ENCODE data around the gene UIMC1. TPM values are rescaled to one million over a fixed set of nuclear protein-coding genes. Genes with fewer than 3 reads are reported as not detected.

Gene UIMC1
- polyA plus RNA-seq, 1 of the 3 experiments (the other 2 are of a cell fraction) = 19.9 TPM

DNA sequence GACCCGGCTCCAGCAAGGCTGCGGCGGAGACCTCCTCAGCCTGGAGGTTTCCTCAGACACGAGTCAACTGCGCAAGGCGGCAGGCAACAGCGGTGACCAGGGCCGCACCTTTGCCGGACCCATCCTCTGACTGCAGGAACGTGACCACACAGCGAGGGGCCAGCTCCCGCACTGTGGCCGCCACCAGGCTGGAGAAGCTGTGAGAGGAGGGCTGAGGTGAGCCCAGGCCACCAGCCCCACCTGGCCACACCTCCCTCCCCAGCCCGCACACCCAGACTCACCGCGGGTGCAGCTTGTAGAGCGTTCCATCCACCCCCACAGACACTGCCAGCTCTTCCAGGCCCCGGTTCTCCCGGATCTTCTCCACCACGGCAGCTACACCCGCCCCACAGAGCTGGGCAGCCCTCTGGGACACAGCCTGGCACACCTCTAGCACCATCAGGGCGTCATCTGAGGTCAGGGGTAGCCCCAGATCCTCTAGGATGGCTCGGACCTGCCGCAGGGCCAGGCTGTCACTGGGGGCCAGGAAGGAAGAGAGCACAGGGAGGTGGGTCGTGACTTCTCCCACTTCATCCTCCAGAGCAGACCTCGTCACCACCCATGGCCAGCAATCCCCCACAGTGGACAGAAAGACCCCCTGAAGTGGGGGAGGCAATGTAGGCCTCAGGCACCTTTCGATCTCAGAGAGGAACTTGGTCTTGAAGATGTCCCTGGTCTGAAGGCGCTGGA lies 125.4 kb downstream of the UIMC1 start:
- Histone ChIP-seq H3K9me3 (no peaks in the 10 kb centered on the region), H3K4me2 (no peak overlapping the region), H3K4me1 (ENCODE audit: control insufficient read depth in 1 of 2, insufficient read depth in 2 of 2, low read depth in 1 of 2, low read length in 1 of 2) (peaks cover 0 to 42% of the 10 kb centered on the region in 2 experiments; a peak in 2 of 4 replicates), H3K27me3 (ENCODE audit: insufficient read depth) (no peaks in the 10 kb centered on the region), H3K4me3 (ENCODE audit: low read depth in 2 of 2, low read length in 1 of 2) (no peak overlapping the region), H4K20me1 (ENCODE audit: insufficient read depth) (no peaks in the 10 kb centered on the region), H3K36me3 (replicated peaks in 1 of 2; ENCODE audit: control insufficient read depth in 1 of 2, insufficient read depth in 2 of 2, low read length in 1 of 2) (no peaks in the 10 kb centered on the region), H3K79me2 (ENCODE audit: insufficient read depth) (no peaks in the 10 kb centered on the region), H2AFZ (ENCODE audit: low read depth) (no peak overlapping the region), H3K27ac (ENCODE audit: low read depth in 2 of 2, low read length in 1 of 2) (no peak overlapping the region), H3F3A (replicated peaks; ENCODE audit: insufficient read depth) (no peaks in the 10 kb centered on the region), H3K9ac (no peak overlapping the region), H3K9me2 (no peaks in the 10 kb centered on the region)
- ChIA-PET CTCF (interaction anchor here (0.9 to 3.7 kb wide), 3 partner anchors 11 to 220 kb away, joined by 3 to 13 read pairs (median 3); no protein-coding TSS in a partner anchor), POLR2A (interaction anchor here (0.5 kb wide), 1 partner anchor 42 kb away, joined by 3 read pairs; no protein-coding TSS in a partner anchor)
- no peak for DNase-seq
- TF ChIP-seq FOXJ3 (CRISPR knock-in tag; IDR thresholded peaks at IDR 0.05) (no peak), RXRA (IDR thresholded peaks at IDR 0.05; ENCODE audit: borderline replicate concordance, low read depth) (no peak), MXI1 (IDR thresholded peaks at IDR 0.05; ENCODE audit: low read depth, low read length) (no peak), TCF12 (IDR thresholded peaks at IDR 0.05) (no peak), YY1 (IDR thresholded peaks at IDR 0.05; ENCODE audit: low read depth) (no peak), POLR2AphosphoS5 (IDR thresholded peaks at IDR 0.05; ENCODE audit: low read depth, low read length) (no peak), FOSL2 (IDR thresholded peaks at IDR 0.05; ENCODE audit: borderline replicate concordance, low read depth) (no peak), CHD2 (IDR thresholded peaks at IDR 0.05; ENCODE audit: low read length, partially characterized antibody) (no peak), GABPA (IDR thresholded peaks at IDR 0.05; ENCODE audit: low read depth) (no peak)
- TF ChIP-seq, protein P1, sequence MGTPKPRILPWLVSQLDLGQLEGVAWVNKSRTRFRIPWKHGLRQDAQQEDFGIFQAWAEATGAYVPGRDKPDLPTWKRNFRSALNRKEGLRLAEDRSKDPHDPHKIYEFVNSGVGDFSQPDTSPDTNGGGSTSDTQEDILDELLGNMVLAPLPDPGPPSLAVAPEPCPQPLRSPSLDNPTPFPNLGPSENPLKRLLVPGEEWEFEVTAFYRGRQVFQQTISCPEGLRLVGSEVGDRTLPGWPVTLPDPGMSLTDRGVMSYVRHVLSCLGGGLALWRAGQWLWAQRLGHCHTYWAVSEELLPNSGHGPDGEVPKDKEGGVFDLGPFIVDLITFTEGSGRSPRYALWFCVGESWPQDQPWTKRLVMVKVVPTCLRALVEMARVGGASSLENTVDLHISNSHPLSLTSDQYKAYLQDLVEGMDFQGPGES (IDR thresholded peaks at IDR 0.05; ENCODE audit: low read depth, low read length) = no peak
- TF ChIP-seq, protein P2, sequence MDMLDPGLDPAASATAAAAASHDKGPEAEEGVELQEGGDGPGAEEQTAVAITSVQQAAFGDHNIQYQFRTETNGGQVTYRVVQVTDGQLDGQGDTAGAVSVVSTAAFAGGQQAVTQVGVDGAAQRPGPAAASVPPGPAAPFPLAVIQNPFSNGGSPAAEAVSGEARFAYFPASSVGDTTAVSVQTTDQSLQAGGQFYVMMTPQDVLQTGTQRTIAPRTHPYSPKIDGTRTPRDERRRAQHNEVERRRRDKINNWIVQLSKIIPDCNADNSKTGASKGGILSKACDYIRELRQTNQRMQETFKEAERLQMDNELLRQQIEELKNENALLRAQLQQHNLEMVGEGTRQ (IDR thresholded peaks at IDR 0.05; ENCODE audit: borderline replicate concordance, low read depth, low read length) = no peak
- 69% methylated on average over 17 of the region's 28 CpGs for WGBS (ENCODE audit: low lambda C conversion rate)

DNA sequence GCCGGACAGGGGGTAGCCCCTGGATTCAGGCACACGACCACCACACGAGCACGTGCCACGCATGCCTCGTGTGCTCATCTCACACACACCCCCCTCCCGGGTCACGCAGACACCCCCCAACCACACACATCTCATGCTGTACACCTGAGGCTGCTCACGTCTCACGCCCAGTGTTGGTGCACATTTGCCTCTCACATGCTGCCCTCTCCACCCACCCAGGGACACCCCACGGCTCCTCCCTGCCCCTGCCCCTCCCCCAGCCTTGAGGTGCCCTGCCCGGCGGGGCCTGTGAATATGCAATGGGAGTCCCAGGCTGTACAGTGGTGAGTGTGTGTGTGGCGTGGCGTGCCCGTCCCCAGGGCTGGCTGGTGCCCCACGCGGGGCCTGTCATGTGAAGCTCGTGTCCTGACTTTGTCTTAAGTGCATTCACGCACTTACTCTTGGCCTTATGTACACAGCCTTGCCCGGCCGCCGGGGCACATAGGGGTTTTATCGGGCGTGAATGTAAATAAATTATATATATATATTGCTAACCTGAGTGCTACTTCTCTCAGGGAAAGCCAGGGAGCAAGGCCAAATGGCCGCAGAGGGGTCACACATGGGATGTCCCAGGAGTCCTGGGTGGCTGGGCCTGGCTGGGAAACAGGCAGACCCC lies 126.1 kb downstream of the UIMC1 start:
- Histone ChIP-seq H4K20me1 (ENCODE audit: insufficient read depth) (no peaks in the 10 kb centered on the region), H3K4me1 (ENCODE audit: control insufficient read depth in 1 of 2, insufficient read depth in 2 of 2, low read depth in 1 of 2, low read length in 1 of 2) (peaks cover 0 to 42% of the 10 kb centered on the region in 2 experiments; a peak in 2 of 4 replicates), H3K27me3 (ENCODE audit: insufficient read depth) (no peaks in the 10 kb centered on the region), H3K36me3 (replicated peaks in 1 of 2; ENCODE audit: control insufficient read depth in 1 of 2, insufficient read depth in 2 of 2, low read length in 1 of 2) (no peaks in the 10 kb centered on the region), H3F3A (replicated peaks; ENCODE audit: insufficient read depth) (no peaks in the 10 kb centered on the region), H3K4me3 (ENCODE audit: low read depth in 2 of 2, low read length in 1 of 2) (no peak overlapping the region), H3K79me2 (ENCODE audit: insufficient read depth) (no peaks in the 10 kb centered on the region), H3K9ac (no peak overlapping the region), H3K9me3 (no peaks in the 10 kb centered on the region), H3K4me2 (no peak overlapping the region), H3K9me2 (no peaks in the 10 kb centered on the region), H2AFZ (ENCODE audit: low read depth) (no peak overlapping the region), H3K27ac (ENCODE audit: low read depth in 2 of 2, low read length in 1 of 2) (no peak overlapping the region)
- CTCF ChIA-PET = interaction anchor here (1.3 to 3.7 kb wide), 2 partner anchors 11 to 220 kb away, joined by 3 to 13 read pairs; no protein-coding TSS in a partner anchor
- WGBS (ENCODE audit: low lambda C conversion rate) = 80% methylated on average over 24 of the region's 26 CpGs
- no peak for DNase-seq
- no peak for TF ChIP-seq FOSL2 (IDR thresholded peaks at IDR 0.05; ENCODE audit: borderline replicate concordance, low read depth)
- TF ChIP-seq RXRA (IDR thresholded peaks at IDR 0.05; ENCODE audit: borderline replicate concordance, low read depth) = no peak
- no peak for TF ChIP-seq SMC3 (IDR thresholded peaks at IDR 0.05; ENCODE audit: low read depth, low read length)
- no peak for TF ChIP-seq CHD2 (IDR thresholded peaks at IDR 0.05; ENCODE audit: low read length, partially characterized antibody)
- TF ChIP-seq NFIC (IDR thresholded peaks at IDR 0.05; ENCODE audit: borderline replicate concordance) = no peak
- TF ChIP-seq, protein P3, sequence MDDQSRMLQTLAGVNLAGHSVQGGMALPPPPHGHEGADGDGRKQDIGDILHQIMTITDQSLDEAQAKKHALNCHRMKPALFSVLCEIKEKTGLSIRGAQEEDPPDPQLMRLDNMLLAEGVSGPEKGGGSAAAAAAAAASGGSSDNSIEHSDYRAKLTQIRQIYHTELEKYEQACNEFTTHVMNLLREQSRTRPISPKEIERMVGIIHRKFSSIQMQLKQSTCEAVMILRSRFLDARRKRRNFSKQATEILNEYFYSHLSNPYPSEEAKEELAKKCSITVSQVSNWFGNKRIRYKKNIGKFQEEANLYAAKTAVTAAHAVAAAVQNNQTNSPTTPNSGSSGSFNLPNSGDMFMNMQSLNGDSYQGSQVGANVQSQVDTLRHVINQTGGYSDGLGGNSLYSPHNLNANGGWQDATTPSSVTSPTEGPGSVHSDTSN (IDR thresholded peaks at IDR 0.05) = no peak
- no peak for TF ChIP-seq JUND (IDR thresholded peaks at IDR 0.05)
- no peak for TF ChIP-seq RAD21 (IDR thresholded peaks at IDR 0.05; ENCODE audit: low read length)
- POLR2A ChIA-PET = interaction anchor here (0.5 kb wide), 1 partner anchor 41 kb away, joined by 3 read pairs; no protein-coding TSS in a partner anchor
